Inferior parietal cortex (tissue), 1 donor: ENCODE measurements around the gene AHNAK2.
"Not testable (repeated sequence)": the region's sequence is repeated elsewhere in the genome, so short reads cannot be mapped to it uniquely, and the experiment has no call there.

Source experiments
- DNase-seq: peaks from one replicate; pipeline ENCODE4 v3.0.0-alpha.2; 2016; ENCODE audit errors: extremely low spot score

The AHNAK2 gene

DNA sequence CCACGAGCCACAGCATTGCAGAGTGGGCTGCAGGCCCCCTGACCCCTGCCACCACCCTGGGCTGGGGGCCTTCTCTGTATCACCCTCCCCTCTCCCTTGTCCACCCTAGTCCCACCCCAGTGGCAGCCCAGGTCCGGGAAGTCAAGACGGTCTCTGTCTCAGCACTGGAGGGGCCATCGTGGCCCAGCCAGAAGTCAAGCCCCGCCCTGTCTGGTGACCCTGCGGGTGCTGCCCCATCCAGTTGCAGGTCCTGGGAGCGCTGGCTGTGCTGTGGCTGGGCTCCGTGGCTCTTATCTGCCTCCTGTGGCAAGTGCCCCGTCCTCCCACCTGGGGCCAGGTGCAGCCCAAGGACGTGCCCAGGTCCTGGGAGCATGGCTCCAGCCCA, 50.8 kb downstream of the AHNAK2 start:
- no peak for DNase-seq

DNA sequence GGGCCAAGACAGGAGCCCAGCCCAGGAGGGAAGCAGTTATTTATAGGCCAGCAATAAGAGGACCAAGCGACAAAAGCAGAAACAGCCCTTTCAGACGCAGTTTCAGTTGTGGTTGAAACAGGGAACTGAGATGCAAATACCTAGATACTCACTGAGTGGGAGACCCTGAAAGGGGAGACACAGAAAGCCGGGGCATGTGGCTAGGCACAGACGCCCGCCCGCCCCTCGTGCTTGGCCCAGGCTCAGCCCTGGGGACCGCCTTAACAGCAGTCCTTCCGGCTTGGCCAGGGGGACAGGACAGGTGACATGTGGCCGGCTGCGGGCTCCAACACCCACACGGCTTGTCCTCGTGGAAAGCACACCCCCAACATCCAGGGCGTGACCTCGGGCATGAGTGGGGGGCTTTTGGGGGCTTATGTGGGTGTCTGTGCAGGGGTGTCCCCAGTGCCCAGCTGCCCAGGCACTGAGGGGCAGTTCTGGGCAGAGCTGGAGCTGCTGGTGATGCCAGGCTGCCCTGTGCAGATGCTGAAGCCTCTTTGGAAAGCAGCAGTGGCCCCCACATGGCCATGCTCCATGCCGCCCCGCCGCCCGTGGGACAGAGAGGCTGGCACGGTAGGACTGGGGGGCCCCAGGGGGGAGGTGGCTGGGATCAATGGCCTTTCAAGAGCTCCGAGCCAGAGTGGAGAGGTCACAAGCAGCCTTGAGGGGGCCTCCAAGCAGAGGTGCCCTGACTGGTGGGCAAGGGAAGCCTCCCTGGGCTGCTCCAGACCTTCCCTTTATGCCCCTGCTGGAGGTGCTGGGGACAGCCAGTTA, 51.3 kb downstream of the AHNAK2 start:
- DNase-seq: no peak

DNA sequence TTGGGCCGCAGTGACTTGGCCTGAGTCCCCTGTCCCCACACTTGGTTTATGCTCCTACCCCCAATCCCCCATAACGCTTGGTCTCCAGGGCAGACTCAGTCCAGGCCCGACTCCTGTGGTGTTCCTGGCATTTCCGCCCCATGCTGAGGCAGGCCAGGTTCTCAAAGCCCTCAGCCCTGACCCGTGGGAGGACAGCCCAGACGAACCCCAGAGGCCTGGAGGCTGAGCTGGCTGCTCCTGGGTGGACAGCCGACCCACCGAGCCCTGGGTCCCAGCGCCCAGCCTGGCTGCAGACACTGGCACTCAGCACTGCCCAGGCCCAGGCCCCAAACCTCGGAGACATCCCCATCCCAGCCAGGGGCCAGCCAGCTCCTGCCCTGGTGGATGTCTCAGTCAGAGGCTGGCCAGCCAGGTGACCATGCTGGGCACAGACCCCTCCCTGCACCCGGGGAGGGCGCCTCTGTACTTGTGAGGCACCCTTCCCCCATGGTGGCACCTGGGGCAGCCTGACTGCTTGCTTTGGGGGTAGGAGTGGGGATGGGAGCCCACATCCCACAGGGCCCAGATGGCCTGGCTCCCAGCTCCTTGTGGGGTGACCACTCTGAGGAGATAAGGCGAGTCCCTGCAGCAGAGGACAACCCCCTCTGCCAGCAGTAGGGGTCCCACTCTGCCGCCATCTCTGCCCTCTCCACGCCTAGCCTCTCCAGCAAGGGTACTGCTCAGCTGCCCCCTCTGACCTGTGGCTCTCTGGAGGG, 52.1 kb downstream of the AHNAK2 start:
- DNase-seq: no peak

DNA sequence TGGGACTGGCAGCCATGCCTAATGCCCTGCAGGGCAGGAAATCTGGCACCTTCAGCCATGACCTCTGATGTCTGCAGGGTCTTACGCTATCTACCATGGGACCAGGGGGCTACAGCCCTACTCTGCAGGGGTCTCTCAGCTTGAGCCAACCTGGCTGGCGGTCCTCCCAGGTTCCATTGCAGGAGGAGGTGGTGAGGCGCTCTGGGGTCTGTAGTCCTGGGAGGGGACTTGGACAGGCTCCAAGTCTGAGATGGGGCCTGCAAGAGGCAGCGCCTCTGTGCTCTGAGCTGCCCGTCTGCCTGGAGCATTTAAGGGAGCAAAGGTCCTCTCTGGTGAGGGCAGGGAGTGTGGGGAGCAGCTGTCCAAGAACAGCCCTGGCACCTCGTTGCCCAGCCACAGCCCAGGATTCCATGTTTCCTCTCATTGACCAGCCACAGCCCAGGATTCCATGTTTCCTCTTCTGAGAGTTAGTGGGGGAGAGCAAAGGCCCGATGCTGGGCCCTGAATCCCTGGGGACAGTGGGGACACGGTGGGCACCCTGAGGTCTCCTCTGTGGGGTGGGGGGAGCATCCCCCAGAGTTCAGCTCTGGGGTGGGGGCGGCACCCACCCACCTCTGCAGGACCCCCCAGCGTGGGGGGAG, 52.8 kb downstream of the AHNAK2 start:
- DNase-seq: no peak

DNA sequence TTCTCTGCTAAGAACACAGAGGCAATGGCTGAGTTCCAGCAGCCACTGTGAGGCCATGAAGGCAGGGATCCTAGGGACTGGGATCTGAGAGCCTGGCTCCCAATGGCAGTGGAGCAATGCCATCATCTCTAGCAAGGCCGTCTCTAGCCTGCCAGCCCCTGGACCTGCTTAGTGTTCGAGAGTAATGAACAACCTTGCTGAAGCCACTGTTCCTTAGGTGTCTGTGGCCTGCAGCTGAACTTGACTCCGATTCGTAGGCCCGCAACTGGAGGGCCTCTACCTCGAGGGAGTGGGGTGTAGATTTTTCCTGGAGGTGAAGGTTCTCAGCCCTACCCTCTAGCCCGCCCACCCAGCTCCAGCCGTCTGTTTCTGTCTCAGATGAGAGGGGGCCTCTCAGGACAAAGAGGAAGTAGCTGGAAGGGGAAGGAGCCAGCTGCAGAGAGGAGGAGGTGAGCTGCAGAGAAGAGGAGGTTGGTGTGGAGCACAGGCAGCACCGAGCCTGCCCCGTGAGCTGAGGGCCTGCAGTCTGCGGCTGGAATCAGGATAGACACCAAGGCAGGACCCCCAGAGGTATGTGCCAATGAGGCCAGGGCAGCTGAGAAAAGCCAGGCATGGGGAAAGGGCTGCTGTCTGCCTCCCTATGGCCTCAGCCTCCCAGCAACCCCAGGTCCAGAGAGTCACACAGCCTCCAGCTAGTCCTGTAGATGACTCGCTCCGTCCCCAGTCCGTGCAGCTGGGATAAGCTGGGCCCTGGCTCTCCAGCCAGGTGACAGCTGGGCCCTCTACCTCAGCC, 53.6 kb downstream of the AHNAK2 start, which contains the start of gene PLD4:
PLD4 (plus strand) TSS at position 459 of the 793 bp plus-strand sequence. CDS start 2,262 bp downstream, outside the sequence.
- DNase-seq: no peak

DNA sequence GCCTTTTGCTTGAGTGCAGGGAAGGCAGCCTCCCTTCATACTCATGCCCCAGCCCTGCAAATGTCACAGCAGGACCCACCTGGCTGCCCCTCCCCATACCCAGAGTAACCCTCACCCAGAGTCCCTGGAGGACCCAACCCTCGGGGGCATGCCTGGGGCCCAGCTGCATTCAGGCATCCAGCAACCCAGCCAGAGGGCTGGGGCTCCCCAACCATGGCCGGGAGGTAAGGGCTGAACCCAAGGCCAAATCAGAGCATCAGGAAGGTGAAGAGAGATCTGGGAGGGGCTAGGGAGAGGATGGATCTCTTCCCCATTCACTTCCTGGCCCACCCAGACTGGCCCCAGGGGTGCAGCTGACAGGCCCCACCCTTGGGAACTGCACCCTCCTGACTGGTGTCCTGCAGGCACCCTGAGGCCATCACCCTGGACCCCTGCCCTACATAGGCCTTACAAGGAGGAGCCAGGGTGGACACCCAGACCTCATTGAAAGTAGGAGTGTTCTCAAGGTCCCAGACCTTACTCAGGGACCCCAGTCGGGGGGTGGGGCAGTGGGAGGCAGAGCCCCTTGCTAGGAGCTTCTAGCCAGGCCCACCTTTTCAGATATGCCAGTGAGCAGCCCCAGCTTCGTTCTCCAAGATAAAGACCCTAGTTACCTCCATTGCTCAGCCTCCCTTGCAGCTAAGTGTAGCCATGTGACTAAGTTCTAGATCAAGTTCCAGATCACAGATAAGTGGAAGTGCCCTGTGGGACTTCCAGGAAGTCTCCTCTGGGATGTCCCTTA, 54.3 kb downstream of the AHNAK2 start:
- no peak for DNase-seq

DNA sequence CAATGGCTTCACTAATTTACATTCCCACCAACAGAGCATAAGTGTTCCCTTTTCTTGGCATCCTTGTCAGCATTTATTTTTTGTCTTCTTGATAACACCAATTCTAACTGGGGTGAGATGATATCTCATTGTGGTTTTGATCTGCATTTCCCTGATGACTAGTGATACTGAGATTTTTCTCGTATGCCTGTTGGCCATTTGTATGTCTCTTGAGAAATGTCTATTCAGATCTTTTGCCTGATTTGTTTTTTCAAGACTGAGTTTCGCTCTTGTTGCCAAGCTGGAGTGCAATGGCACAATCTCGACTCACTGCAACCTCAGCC, 58.2 kb downstream of the AHNAK2 start:
- DNase-seq: no peak

DNA sequence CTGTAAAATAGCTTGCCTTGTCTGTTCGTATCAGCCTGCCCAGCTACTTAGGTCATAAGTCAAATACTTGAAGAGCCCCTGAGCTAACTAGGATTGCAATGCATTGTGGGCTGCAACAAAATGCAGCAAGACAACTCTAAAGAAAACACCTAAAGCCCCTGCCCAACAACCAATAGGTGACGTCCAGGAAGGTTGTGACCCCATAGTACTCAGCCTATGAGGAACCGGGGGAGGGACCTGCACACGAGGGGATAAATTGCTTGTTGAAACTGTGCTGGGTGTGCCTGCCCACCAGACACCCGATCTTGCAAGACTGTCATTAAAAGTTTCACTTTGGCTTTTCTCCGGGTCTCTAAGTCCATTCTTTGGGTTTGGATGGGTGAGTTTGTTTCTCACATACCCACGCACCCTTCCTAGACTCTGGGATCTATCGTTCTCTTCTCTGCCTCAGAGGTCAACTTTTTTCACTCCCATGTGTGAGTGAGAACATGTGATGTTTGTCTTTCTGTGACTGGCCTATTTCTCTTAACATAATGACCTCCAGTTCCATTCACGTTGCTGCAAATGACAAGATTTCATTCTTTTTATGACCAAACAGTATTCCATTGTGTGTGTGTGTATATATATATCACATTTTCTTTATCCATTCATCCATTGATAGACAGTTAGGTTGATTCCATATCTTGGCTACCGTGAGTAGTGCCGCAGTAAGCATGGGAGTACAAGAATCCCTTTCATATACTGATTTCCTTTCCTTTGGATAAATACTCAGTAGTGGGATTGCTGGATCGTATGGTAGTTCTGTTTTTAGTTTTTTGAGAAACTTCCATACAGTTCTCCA, 58.8 kb downstream of the AHNAK2 start:
- not testable (repeated sequence) for DNase-seq

DNA sequence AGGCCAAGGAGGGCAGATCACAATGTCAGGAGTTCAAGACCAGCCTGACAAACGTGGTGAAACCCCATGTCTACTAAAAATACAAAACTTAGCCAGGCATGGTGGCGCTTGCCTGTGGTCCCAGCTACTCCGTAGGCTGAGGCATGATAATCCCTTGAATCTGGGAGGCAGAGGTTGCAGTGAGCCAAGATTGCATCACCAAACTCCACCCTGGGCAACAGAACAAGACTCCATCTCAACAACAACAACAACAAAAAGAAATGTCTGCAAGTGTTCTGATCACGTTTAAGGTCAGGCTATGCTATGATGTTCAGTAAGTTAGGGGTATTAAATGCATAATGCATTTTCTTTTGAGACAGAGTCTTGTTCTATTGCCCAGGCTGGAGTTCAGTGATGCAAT, 60.2 kb downstream of the AHNAK2 start:
- DNase-seq: no peak

DNA sequence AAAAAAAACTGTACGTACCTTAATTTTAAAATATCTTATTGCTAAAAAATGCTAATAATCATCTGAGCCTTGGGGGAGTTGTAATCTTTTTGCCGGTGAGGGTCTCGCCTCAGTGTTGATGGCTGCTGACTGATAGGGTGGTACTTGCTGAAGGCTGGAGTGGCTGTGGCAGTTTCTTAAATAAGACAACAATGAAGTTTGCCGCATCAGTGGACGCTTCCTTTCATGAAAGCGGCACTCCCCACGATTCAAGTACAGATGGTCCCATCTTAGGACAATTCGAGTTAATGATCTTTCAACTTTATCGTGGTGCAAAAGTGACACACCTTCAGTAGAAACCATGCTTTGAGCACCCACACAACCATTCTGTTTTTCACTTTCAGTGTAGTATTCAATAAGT, 61.1 kb downstream of the AHNAK2 start:
- DNase-seq: no peak

DNA sequence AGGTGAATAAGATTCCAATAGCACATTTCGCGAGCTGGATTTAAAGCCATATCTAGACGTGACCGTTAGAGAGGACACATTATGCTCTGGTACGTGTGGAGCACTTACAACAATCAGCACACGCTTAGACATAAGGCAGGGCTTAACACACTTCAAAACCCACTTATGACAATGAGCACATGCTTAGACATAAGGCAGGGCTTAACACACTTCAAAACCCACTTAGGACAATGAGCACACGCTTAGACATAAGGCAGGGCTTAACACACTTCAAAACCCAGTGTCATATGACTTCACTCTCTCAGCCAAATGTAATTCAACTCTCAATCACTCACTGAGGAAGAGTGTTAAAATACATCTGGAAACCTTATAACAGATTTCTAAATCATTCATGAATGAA, 64.7 kb downstream of the AHNAK2 start:
- no peak for DNase-seq

DNA sequence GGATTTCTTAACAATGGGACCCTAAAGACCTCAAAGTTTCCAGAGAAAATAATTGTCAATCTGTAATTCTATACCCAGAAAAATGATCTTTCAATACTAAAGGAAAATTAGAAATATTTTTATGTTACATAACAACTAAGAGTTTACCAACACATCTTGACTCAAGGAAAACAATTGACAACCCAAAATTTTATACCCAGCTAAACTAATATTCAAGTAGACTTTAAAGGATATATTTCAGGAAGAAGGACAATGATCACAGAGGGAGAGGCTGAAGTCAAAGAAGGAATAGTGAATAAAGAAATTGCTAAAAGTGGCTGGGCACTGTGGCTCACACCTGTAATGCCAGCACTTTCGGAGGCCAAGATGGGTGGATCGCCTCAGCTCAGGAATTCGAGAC, 66.1 kb downstream of the AHNAK2 start:
- DNase-seq: no peak

DNA sequence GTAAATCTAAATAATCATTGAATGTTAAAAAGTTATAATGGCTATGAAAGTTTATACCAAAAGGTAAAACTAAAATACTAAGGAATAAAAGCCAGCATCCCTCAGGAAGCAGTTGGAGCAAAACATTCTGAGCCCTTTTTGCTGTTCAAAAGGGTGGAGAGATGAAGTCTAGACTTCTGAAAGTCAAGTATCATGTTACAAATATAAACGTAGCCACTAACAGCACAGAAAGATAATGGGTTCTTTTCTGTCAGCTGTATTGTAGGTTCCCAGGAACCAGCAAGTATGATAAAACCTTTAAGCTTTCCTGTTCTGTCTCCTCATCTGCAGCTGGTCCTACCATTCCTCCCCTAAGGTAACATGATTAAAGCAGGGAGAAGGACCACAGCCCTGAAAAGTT, 69.9 kb downstream of the AHNAK2 start:
- DNase-seq: no peak

DNA sequence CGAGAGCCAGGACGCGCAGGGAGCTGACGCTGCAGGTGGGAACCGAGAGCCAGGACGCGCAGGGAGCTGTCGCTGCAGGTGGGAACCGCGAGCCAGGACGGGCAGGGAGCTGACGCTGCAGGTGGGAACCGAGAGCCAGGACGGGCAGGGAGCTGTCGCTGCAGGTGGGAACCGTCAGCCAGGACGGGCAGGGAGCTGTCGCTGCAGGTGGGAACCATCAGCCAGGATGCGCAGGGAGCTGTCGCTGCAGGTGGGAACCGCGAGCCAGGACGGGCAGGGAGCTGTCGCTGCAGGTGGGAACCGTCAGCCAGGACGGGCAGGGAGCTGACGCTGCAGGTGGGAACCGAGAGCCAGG, 72.6 kb downstream of the AHNAK2 start:
- not testable (repeated sequence) for DNase-seq

DNA sequence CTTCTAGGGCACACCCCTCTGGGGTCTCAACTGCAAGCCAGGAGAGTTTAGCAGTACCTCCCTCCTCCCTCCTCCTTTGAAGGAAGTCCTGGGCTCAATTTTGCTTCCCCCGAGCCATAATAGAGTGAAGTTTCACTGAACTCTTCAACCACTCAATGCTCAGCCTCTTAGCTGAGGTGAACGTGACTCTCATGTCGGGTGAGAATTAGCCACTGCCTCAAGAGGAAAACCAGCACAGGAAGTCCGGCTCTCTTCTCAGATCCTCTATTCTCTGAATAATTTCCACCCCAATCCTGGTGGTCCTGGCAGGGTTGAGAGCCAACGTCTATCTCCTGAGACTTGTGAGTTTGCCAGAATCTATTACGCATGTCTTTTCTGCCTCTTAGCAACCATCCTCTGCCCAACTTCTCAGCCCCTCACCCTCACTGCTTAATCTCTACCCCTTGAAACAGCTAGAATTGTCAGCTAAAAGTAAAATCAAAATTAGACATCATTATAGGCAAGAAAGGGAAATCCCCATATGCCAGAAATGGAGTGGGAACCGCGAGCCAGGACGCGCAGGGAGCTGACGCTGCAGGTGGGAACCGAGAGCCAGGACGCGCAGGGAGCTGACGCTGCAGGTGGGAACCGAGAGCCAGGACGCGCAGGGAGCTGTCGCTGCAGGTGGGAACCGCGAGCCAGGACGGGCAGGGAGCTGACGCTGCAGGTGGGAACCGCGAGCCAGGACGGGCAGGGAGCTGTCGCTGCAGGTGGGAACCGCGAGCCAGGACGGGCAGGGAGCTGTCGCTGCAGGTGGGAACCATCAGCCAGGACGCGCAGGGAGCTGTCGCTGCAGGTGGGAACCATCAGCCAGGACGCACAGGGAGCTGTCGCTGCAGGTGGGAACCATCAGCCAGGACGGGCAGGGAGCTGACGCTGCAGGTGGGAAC, 73.3 kb downstream of the AHNAK2 start:
- DNase-seq: not testable (repeated sequence)

DNA sequence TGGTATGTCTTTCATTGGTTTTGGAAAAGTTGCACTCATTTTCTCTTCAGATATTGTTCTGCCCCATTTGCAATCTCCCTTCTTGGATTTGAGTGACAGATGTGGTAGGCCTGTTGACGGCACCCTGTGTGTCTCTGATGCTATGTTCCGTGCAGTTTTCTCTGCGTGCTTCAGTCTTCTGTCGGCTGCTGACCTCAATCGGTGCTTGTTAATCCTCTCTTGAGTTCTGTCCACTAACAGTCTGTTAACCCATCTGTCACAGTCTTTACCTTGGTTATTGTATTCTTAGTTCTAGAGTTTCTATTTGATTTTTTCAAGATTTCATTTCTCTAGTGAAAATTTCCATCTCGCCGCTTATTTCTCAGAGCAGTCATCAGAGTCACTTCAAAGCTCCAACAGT, 74.2 kb downstream of the AHNAK2 start:
- DNase-seq: no peak

DNA sequence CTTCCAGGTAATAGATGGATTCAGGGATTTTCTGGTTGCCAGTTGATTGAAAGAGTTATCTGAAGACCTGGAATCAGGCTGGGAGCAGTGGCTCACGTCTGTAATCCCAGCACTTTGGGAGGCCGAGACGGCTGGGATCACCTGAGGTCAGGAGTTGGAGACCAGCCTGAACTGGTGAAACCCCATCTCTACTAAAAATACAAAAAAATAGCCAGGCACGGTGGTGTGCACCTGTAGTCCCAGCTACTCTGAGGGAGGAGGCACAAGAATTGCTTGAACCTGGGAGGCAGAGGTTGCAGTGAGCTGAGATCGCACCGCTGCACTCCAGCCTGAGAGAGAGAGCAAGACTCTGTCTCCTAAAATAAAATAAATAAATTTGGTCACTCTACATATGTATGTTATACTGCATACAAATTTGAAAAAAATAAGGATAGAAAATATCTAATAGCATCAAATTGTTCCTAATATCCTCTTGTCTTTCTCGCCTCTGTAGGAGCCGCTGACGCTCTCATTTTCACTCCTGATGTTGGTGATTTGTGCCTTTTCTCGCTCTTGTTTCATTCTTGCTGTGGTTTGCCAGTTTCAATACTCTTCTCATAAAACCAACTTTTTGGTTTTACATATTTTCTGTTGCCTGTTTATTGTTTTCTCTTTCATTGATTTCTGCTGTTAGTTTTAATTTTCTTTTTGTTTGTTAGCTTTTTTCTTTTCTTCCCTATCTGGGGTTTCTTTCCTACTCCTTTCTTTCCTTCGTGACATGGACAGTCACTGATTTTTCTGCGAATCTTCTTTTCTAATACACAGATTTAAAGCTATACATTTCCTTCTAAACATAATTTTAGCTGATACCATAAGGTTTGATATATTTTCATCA, 77.3 kb downstream of the AHNAK2 start:
- DNase-seq: no peak

DNA sequence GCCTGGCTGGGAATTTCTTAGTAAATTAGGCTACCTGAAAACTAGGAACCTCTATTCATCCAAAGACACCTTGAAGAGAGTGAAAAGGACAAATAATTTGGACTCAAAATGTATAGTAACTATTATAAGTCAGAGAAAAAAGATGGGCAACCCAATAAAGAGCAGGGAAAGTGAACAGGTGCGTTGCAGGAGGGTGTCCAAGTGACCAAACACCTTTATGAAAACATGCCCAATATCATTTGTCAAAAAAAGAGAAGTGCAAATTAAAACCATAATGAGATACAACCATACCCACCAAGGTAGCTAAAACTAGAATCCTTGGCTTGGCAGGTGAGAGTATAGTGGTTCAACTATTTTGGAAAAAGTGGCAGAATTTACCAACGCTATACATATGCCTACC, 78.4 kb downstream of the AHNAK2 start:
- no peak for DNase-seq
